Stimulated activated CD4-positive, alpha-beta T cell treated with anti-CD3 and anti-CD28 coated beads, Interleukin-4, amount 100 ng/mL, for 4 hours (primary cell): ENCODE measurements around the gene L3MBTL2.
"Not testable (repeated sequence)": the region's sequence is repeated elsewhere in the genome, so short reads cannot be mapped to it uniquely, and the experiment has no call there.

Source experiments
- DNase-seq, 2 experiments: peaks; one replicate each; pipeline ENCODE4 v3.0.0-alpha.2; 2020

Gene L3MBTL2

GRCh38 chr22:41204992-41205900 is at the start of gene L3MBTL2:
L3MBTL2 (plus strand) TSS chr22:41205312; CDS start chr22:41205363, 51 bp downstream.
- DNase-seq: peak; percentile 96 to 99

- no peak for DNase-seq
These were observed 48.0 kb upstream of the L3MBTL2 start for GRCh38 chr22:41157083-41157482.

GRCh38 chr22:41169157-41169556 is 36.0 kb upstream of the L3MBTL2 start:
- no peak for DNase-seq

GRCh38 chr22:41171996-41172395 is 33.1 kb upstream of the L3MBTL2 start:
- no peak for DNase-seq

- DNase-seq: no peak
These were observed 29.6 kb upstream of the L3MBTL2 start for GRCh38 chr22:41175546-41175945.

- no peak for DNase-seq
These were observed 28.0 kb upstream of the L3MBTL2 start for GRCh38 chr22:41177040-41177621.

- DNase-seq: no peak
These were observed 27.3 kb upstream of the L3MBTL2 start for GRCh38 chr22:41177622-41178424.

GRCh38 chr22:41178425-41178975 is 26.6 kb upstream of the L3MBTL2 start:
- DNase-seq: no peak

GRCh38 chr22:41180362-41180761 is 24.8 kb upstream of the L3MBTL2 start:
- DNase-seq: not testable (repeated sequence)

GRCh38 chr22:41180926-41181325 is 24.2 kb upstream of the L3MBTL2 start:
- DNase-seq: no peak

- DNase-seq: no peak
These were observed 23.5 kb upstream of the L3MBTL2 start for GRCh38 chr22:41181349-41182241.

GRCh38 chr22:41184679-41185078 is 20.4 kb upstream of the L3MBTL2 start:
- DNase-seq: no peak

- DNase-seq: no peak
These were observed 13.6 kb upstream of the L3MBTL2 start for GRCh38 chr22:41191467-41191866.

GRCh38 chr22:41193829-41194228 is 11.3 kb upstream of the L3MBTL2 start:
- no peak for DNase-seq

- peak; percentile 77 to 86 for DNase-seq
These were observed 7.8 kb upstream of the L3MBTL2 start for GRCh38 chr22:41197038-41197972.

GRCh38 chr22:41198027-41198580 is 7.0 kb upstream of the L3MBTL2 start:
- peak; percentile 48 to 62 for DNase-seq

GRCh38 chr22:41201141-41201540 is 4.0 kb upstream of the L3MBTL2 start:
- no peak for DNase-seq

GRCh38 chr22:41203118-41203517 is 2.0 kb upstream of the L3MBTL2 start:
- no peak for DNase-seq

GRCh38 chr22:41204066-41204465 is 1.0 kb upstream of the L3MBTL2 start:
- DNase-seq: no peak

GRCh38 chr22:41206719-41207118 is 1.6 kb downstream of the L3MBTL2 start:
- DNase-seq: no peak

- DNase-seq: no peak
These were observed 10.3 kb downstream of the L3MBTL2 start for GRCh38 chr22:41215409-41215808.
